Measurements from ENCODE around the gene XRN1.
"Not testable (repeated sequence)": the region's sequence is repeated elsewhere in the genome, so short reads cannot be mapped to it uniquely, and the experiment has no call there.

XRN1 gene

GRCh38 chr3:142348460-142348859 is 99.4 kb downstream of the XRN1 start:
- in situ Hi-C loops (cut with HindIII; ENCODE audit: low pct_unique_long_range_greater_than_20kb, low sequenced_read_pairs): no loop called here
- TF ChIP-seq JUND (IDR thresholded peaks at IDR 0.05; ENCODE audit: low read depth): no peak
- DNase-seq (ENCODE audit: low read depth in 1 of 2, low spot score in 1 of 2): no peak

GRCh38 chr3:142337994-142338393 is 109.8 kb downstream of the XRN1 start:
- DNase-seq (ENCODE audit: low read depth in 1 of 2, low spot score in 1 of 2): no peak
- TF ChIP-seq JUND (IDR thresholded peaks at IDR 0.05; ENCODE audit: low read depth): no peak
- in situ Hi-C loops (cut with HindIII; ENCODE audit: low pct_unique_long_range_greater_than_20kb, low sequenced_read_pairs): no loop called here

- in situ Hi-C loops (cut with HindIII; ENCODE audit: low pct_unique_long_range_greater_than_20kb, low sequenced_read_pairs): no loop called here
- DNase-seq (ENCODE audit: low read depth in 1 of 2, low spot score in 1 of 2): no peak
- TF ChIP-seq JUND (IDR thresholded peaks at IDR 0.05; ENCODE audit: low read depth): no peak
These were observed 115.4 kb downstream of the XRN1 start for GRCh38 chr3:142332390-142332789.

GRCh38 chr3:142324275-142324953 is 123.4 kb downstream of the XRN1 start:
- DNase-seq (ENCODE audit: low read depth in 1 of 2, low spot score in 1 of 2); in situ Hi-C loops (cut with HindIII; ENCODE audit: low pct_unique_long_range_greater_than_20kb, low sequenced_read_pairs): not testable (repeated sequence)

- in situ Hi-C loops (cut with HindIII; ENCODE audit: low pct_unique_long_range_greater_than_20kb, low sequenced_read_pairs): no loop called here
- TF ChIP-seq JUND (IDR thresholded peaks at IDR 0.05; ENCODE audit: low read depth): no peak
- DNase-seq (ENCODE audit: low read depth in 1 of 2, low spot score in 1 of 2): no peak
These were observed 127.9 kb downstream of the XRN1 start for GRCh38 chr3:142319912-142320311.

- in situ Hi-C loops (cut with HindIII; ENCODE audit: low pct_unique_long_range_greater_than_20kb, low sequenced_read_pairs): no loop called here
- TF ChIP-seq JUND (IDR thresholded peaks at IDR 0.05; ENCODE audit: low read depth): no peak
- DNase-seq (ENCODE audit: low read depth in 1 of 2, low spot score in 1 of 2): no peak
These were observed 128.7 kb downstream of the XRN1 start for GRCh38 chr3:142319094-142319493.

- TF ChIP-seq JUND (IDR thresholded peaks at IDR 0.05; ENCODE audit: low read depth): no peak
- DNase-seq (ENCODE audit: low read depth in 1 of 2, low spot score in 1 of 2): no peak
- in situ Hi-C loops (cut with HindIII; ENCODE audit: low pct_unique_long_range_greater_than_20kb, low sequenced_read_pairs): no loop called here
These were observed 129.5 kb downstream of the XRN1 start for GRCh38 chr3:142318331-142318730.

- DNase-seq (ENCODE audit: low read depth in 1 of 2, low spot score in 1 of 2); in situ Hi-C loops (cut with HindIII; ENCODE audit: low pct_unique_long_range_greater_than_20kb, low sequenced_read_pairs): not testable (repeated sequence)
These were observed 131.9 kb downstream of the XRN1 start for GRCh38 chr3:142315978-142316388.

GRCh38 chr3:142315083-142315482 is 132.8 kb downstream of the XRN1 start:
- no peak for TF ChIP-seq JUND (IDR thresholded peaks at IDR 0.05; ENCODE audit: low read depth)
- no peak for DNase-seq (ENCODE audit: low read depth in 1 of 2, low spot score in 1 of 2)
- in situ Hi-C loops (cut with HindIII; ENCODE audit: low pct_unique_long_range_greater_than_20kb, low sequenced_read_pairs): no loop called here

GRCh38 chr3:142310439-142310838 is 137.4 kb downstream of the XRN1 start:
- no peak for TF ChIP-seq JUND (IDR thresholded peaks at IDR 0.05; ENCODE audit: low read depth)
- no peak for DNase-seq (ENCODE audit: low read depth in 1 of 2, low spot score in 1 of 2)
- in situ Hi-C loops (cut with HindIII; ENCODE audit: low pct_unique_long_range_greater_than_20kb, low sequenced_read_pairs): no loop called here

GRCh38 chr3:142302847-142303246 is 145.0 kb downstream of the XRN1 start:
- DNase-seq (ENCODE audit: low read depth in 1 of 2, low spot score in 1 of 2); in situ Hi-C loops (cut with HindIII; ENCODE audit: low pct_unique_long_range_greater_than_20kb, low sequenced_read_pairs): not testable (repeated sequence)

GRCh38 chr3:142298626-142299025 is 149.2 kb downstream of the XRN1 start:
- in situ Hi-C loops (cut with HindIII; ENCODE audit: low pct_unique_long_range_greater_than_20kb, low sequenced_read_pairs): no loop called here
- DNase-seq (ENCODE audit: low read depth in 1 of 2, low spot score in 1 of 2): no peak
- TF ChIP-seq JUND (IDR thresholded peaks at IDR 0.05; ENCODE audit: low read depth): no peak

GRCh38 chr3:142296507-142296906 is 151.3 kb downstream of the XRN1 start:
- no peak for DNase-seq (ENCODE audit: low read depth in 1 of 2, low spot score in 1 of 2)
- TF ChIP-seq JUND (IDR thresholded peaks at IDR 0.05; ENCODE audit: low read depth): no peak
- in situ Hi-C loops (cut with HindIII; ENCODE audit: low pct_unique_long_range_greater_than_20kb, low sequenced_read_pairs): no loop called here

All from T47D (cell line).